Measurements from ENCODE around the gene EMC9. TPM values are rescaled to one million over a fixed set of nuclear protein-coding genes. Genes with fewer than 3 reads are reported as not detected.

EMC9 gene
- total RNA-seq (2012; rRNA removed): 13.8 and 16.5 TPM in 2 replicates

- Histone ChIP-seq H3K9me3 (replicated peaks; ENCODE audit: low read length) (no peaks in the 10 kb centered on the region), H3K4me1 (ENCODE audit: control insufficient read depth, insufficient read depth, low read length) (peaks cover 41% of the 10 kb centered on the region), H3K4me3 (ENCODE audit: low read length) (peak within 1 kb of the TSS; percentile 86), H3K36me3 (ENCODE audit: insufficient read depth, low read length) (peaks cover 33% of the 10 kb centered on the region), H3K9ac (ENCODE audit: low read depth, low read length) (peak within 1 kb of the TSS; percentile 88), H3K27me3 (ENCODE audit: control insufficient read depth, insufficient read depth, low read length) (no peaks in the 10 kb centered on the region), H3K4me2 (ENCODE audit: low read length) (peak within 1 kb of the TSS; percentile 87)
Measured at GRCh38 chr14:24141097-24141880, at the start of gene EMC9. EMC9 (minus strand) TSS chr14:24141591; CDS start chr14:24141304, 287 bp downstream.

GRCh38 chr14:24190416-24190815 is 49.0 kb upstream of the EMC9 start:
- Histone ChIP-seq H3K36me3 (ENCODE audit: insufficient read depth, low read length) (peaks cover 35% of the 10 kb centered on the region), H3K4me1 (ENCODE audit: control insufficient read depth, insufficient read depth, low read length) (peaks cover 28% of the 10 kb centered on the region), H3K9ac (ENCODE audit: low read depth, low read length) (no peak overlapping the region), H3K4me2 (ENCODE audit: low read length) (no peak overlapping the region), H3K4me3 (ENCODE audit: low read length) (no peak overlapping the region), H3K27me3 (ENCODE audit: control insufficient read depth, insufficient read depth, low read length) (no peaks in the 10 kb centered on the region), H3K9me3 (replicated peaks; ENCODE audit: low read length) (no peaks in the 10 kb centered on the region)

GRCh38 chr14:24189460-24189859 is 48.1 kb upstream of the EMC9 start:
- Histone ChIP-seq H3K36me3 (ENCODE audit: insufficient read depth, low read length) (peaks cover 44% of the 10 kb centered on the region), H3K9me3 (replicated peaks; ENCODE audit: low read length) (no peaks in the 10 kb centered on the region), H3K9ac (ENCODE audit: low read depth, low read length) (peak overlapping the region; percentile 35), H3K4me3 (ENCODE audit: low read length) (no peak overlapping the region), H3K27me3 (ENCODE audit: control insufficient read depth, insufficient read depth, low read length) (no peaks in the 10 kb centered on the region), H3K4me2 (ENCODE audit: low read length) (peak overlapping the region; percentile 96), H3K4me1 (ENCODE audit: control insufficient read depth, insufficient read depth, low read length) (peaks cover 22% of the 10 kb centered on the region)

- Histone ChIP-seq H3K9ac (ENCODE audit: low read depth, low read length) (peak overlapping the region; percentile 35), H3K4me3 (ENCODE audit: low read length) (no peak overlapping the region), H3K4me2 (ENCODE audit: low read length) (peak overlapping the region; percentile 96), H3K9me3 (replicated peaks; ENCODE audit: low read length) (no peaks in the 10 kb centered on the region), H3K27me3 (ENCODE audit: control insufficient read depth, insufficient read depth, low read length) (no peaks in the 10 kb centered on the region), H3K4me1 (ENCODE audit: control insufficient read depth, insufficient read depth, low read length) (peaks cover 17% of the 10 kb centered on the region), H3K36me3 (ENCODE audit: insufficient read depth, low read length) (peaks cover 49% of the 10 kb centered on the region)
Measured at GRCh38 chr14:24189059-24189375, 47.6 kb upstream of the EMC9 start.

- Histone ChIP-seq H3K9me3 (replicated peaks; ENCODE audit: low read length) (no peaks in the 10 kb centered on the region), H3K4me2 (ENCODE audit: low read length) (peak within 1 kb of the TSS; percentile 96), H3K4me3 (ENCODE audit: low read length) (peak within 1 kb of the TSS; percentile 82), H3K36me3 (ENCODE audit: insufficient read depth, low read length) (peaks cover 52% of the 10 kb centered on the region), H3K4me1 (ENCODE audit: control insufficient read depth, insufficient read depth, low read length) (peaks cover 15% of the 10 kb centered on the region), H3K9ac (ENCODE audit: low read depth, low read length) (peak within 1 kb of the TSS; percentile 84), H3K27me3 (ENCODE audit: control insufficient read depth, insufficient read depth, low read length) (no peaks in the 10 kb centered on the region)
Measured at GRCh38 chr14:24188251-24189058, 47.1 kb upstream of the EMC9 start, which contains the start of gene IPO4. IPO4 (minus strand) TSS chr14:24188816; CDS start chr14:24188787, 29 bp downstream.

GRCh38 chr14:24187539-24187915 is 46.1 kb upstream of the EMC9 start:
- peak overlapping the region; percentile 82 for H3K4me3 ChIP-seq (ENCODE audit: low read length)
- H3K27me3 ChIP-seq (ENCODE audit: control insufficient read depth, insufficient read depth, low read length): no peaks in the 10 kb centered on the region
- H3K36me3 ChIP-seq (ENCODE audit: insufficient read depth, low read length): peaks cover 51% of the 10 kb centered on the region
- peak overlapping the region; percentile 96 for H3K4me2 ChIP-seq (ENCODE audit: low read length)
- peaks cover 15% of the 10 kb centered on the region for H3K4me1 ChIP-seq (ENCODE audit: control insufficient read depth, insufficient read depth, low read length)
- no peaks in the 10 kb centered on the region for H3K9me3 ChIP-seq (replicated peaks; ENCODE audit: low read length)
- H3K9ac ChIP-seq (ENCODE audit: low read depth, low read length): peak overlapping the region; percentile 84

- Histone ChIP-seq H3K4me1 (ENCODE audit: control insufficient read depth, insufficient read depth, low read length) (peaks cover 15% of the 10 kb centered on the region), H3K4me3 (ENCODE audit: low read length) (peak overlapping the region; percentile 82), H3K36me3 (ENCODE audit: insufficient read depth, low read length) (peaks cover 52% of the 10 kb centered on the region), H3K4me2 (ENCODE audit: low read length) (peak overlapping the region; percentile 96), H3K9ac (ENCODE audit: low read depth, low read length) (peak overlapping the region; percentile 84), H3K9me3 (replicated peaks; ENCODE audit: low read length) (no peaks in the 10 kb centered on the region), H3K27me3 (ENCODE audit: control insufficient read depth, insufficient read depth, low read length) (no peaks in the 10 kb centered on the region)
Measured at GRCh38 chr14:24186831-24187538, 45.6 kb upstream of the EMC9 start.

GRCh38 chr14:24185741-24186140 is 44.4 kb upstream of the EMC9 start:
- H3K4me1 ChIP-seq (ENCODE audit: control insufficient read depth, insufficient read depth, low read length): peaks cover 15% of the 10 kb centered on the region
- H3K4me3 ChIP-seq (ENCODE audit: low read length): no peak overlapping the region
- H3K27me3 ChIP-seq (ENCODE audit: control insufficient read depth, insufficient read depth, low read length): no peaks in the 10 kb centered on the region
- no peaks in the 10 kb centered on the region for H3K9me3 ChIP-seq (replicated peaks; ENCODE audit: low read length)
- H3K36me3 ChIP-seq (ENCODE audit: insufficient read depth, low read length): peaks cover 61% of the 10 kb centered on the region
- H3K9ac ChIP-seq (ENCODE audit: low read depth, low read length): no peak overlapping the region
- no peak overlapping the region for H3K4me2 ChIP-seq (ENCODE audit: low read length)

- Histone ChIP-seq H3K36me3 (ENCODE audit: insufficient read depth, low read length) (peaks cover 64% of the 10 kb centered on the region), H3K4me2 (ENCODE audit: low read length) (no peak overlapping the region), H3K4me1 (ENCODE audit: control insufficient read depth, insufficient read depth, low read length) (peaks cover 22% of the 10 kb centered on the region), H3K4me3 (ENCODE audit: low read length) (no peak overlapping the region), H3K27me3 (ENCODE audit: control insufficient read depth, insufficient read depth, low read length) (no peaks in the 10 kb centered on the region), H3K9ac (ENCODE audit: low read depth, low read length) (no peak overlapping the region), H3K9me3 (replicated peaks; ENCODE audit: low read length) (no peaks in the 10 kb centered on the region)
Measured at GRCh38 chr14:24185026-24185425, 43.6 kb upstream of the EMC9 start.

GRCh38 chr14:24184104-24184970 is 42.9 kb upstream of the EMC9 start:
- Histone ChIP-seq H3K36me3 (ENCODE audit: insufficient read depth, low read length) (peaks cover 68% of the 10 kb centered on the region), H3K27me3 (ENCODE audit: control insufficient read depth, insufficient read depth, low read length) (no peaks in the 10 kb centered on the region), H3K9me3 (replicated peaks; ENCODE audit: low read length) (no peaks in the 10 kb centered on the region), H3K4me2 (ENCODE audit: low read length) (no peak overlapping the region), H3K4me3 (ENCODE audit: low read length) (no peak overlapping the region), H3K4me1 (ENCODE audit: control insufficient read depth, insufficient read depth, low read length) (peaks cover 29% of the 10 kb centered on the region), H3K9ac (ENCODE audit: low read depth, low read length) (no peak overlapping the region)

All from skeletal muscle satellite cell (primary cell).